GM18520 (cell line): ENCODE measurements around the gene KIAA1549.

ENCODE experiments used
- ATAC-seq: cut with Tn5 transposase; IDR thresholded peaks from one replicate; pipeline ENCODE4 v1.9.1; 2021; ENCODE audit not compliant: unreplicated experiment

Gene KIAA1549

GRCh38 chr7:138886501-138886917, 94.7 kb downstream of the KIAA1549 start:
- ATAC-seq: peak; percentile 38

DNA sequence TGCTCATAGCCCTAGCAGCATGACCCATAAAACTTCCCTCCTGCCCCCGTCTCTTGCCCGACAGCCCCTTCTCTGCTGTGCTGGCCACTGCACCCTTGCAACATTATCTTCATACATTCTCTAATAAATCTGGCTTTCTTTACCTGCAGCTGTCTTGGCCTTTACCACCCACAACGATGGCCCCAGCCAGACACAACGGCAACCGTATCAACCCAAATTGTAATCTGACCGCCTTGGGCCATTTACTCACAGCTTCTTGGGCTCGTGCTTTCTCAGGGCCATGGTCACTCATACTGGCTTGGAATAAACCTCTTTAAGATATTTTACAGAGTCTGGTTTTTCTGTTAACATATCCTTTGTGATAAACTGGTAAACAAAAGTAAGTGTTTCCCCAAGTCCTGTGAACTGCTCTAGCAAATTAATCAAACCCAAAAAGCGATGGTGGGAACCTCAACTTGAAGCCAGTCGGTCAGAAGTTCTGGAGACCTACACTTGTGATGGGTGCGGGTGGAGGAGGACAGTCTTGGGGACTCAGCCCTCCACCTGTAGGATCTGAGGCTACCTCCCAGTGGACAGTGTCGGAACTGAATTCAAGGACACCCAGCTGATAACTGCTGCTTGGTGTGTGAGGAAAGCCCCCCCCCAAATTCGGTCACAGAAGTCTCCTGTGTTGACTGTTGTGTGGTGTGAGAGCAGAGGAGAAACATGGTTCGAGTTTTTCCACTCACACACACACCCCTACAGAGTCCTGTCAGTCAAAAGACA, 95.6 kb downstream of the KIAA1549 start:
- ATAC-seq: no peak

GRCh38 chr7:138882249-138882648, 98.9 kb downstream of the KIAA1549 start:
- ATAC-seq: no peak

GRCh38 chr7:138881579-138882188, 99.5 kb downstream of the KIAA1549 start:
- no peak for ATAC-seq

GRCh38 chr7:138880881-138881578, 100.2 kb downstream of the KIAA1549 start:
- ATAC-seq: no peak

DNA sequence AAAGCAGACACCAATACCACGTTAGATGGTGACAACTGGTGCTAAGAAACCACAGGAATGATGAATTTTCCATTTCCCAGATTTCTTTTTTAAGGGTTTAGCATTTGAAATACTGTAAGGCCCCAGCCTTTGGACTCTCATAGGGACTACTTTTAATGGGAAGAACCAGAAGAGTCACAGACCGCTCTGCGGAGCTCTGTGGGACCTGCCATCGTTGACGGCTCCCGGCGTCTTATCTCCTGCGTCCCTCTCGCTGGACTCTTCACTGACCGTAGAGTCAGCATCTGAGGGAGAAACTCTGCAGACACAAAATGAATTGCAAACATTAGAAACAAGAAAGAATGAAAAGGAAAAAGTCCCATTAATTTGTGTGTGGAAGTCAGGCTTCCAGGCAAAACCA, 101.8 kb downstream of the KIAA1549 start:
- ATAC-seq: no peak

- ATAC-seq: no peak
These were observed 102.3 kb downstream of the KIAA1549 start for GRCh38 chr7:138878856-138879255.

DNA sequence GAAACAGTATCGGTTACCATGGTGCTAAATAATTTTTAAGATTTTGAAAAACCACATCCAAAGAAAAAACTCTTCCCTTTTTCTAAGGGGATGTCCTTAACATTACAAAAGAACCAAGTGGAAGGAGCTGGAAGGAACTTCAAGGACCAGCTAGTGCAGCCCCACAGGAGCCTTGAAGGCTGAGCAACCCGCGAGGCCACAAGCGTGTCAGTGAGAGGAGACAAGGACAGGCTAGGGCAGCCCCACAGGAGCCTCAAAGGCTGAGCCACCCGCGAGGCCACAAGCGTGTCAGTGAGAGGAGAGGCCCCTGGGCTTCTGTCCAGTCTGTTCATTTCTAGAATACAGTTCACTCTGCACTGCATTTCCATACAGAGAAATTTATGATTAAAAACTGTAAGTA, 103.1 kb downstream of the KIAA1549 start:
- no peak for ATAC-seq

DNA sequence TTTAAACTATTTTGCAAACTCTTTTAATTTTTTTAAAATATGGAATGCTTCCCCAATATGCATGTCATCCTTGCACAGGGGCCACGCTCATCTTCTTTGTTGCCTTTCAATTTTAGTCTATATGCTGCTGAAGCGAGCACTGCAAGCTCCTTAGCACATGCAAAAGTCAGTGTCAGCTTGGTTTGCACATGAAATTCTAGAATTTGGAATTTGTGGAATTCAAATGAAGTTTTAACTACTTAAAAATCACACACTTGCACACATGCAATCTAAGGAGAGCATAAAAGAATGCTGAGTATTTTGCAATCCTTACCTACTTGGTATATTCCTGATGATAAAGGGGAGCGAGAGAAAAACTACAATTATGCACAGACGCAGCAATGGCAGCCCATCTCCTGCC, 104.9 kb downstream of the KIAA1549 start:
- ATAC-seq: no peak

DNA sequence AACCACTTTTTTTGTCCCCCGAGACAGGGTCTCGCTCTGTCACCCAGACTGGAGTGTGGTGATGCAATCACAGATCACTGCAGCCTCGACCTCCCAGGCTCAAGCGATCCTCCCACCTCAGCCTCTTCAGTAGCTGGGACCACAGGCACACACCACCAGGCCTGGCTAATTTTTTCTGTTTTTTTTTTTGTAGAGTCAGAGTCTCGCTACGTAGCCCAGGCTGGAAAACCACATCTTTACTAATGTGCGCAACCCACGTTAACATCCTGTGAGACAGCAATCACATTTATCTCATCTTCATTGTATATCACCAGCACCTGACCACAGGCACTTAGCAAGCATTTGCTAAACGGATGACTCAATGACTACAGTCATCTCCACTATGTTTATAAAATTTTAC, 105.4 kb downstream of the KIAA1549 start:
- no peak for ATAC-seq

DNA sequence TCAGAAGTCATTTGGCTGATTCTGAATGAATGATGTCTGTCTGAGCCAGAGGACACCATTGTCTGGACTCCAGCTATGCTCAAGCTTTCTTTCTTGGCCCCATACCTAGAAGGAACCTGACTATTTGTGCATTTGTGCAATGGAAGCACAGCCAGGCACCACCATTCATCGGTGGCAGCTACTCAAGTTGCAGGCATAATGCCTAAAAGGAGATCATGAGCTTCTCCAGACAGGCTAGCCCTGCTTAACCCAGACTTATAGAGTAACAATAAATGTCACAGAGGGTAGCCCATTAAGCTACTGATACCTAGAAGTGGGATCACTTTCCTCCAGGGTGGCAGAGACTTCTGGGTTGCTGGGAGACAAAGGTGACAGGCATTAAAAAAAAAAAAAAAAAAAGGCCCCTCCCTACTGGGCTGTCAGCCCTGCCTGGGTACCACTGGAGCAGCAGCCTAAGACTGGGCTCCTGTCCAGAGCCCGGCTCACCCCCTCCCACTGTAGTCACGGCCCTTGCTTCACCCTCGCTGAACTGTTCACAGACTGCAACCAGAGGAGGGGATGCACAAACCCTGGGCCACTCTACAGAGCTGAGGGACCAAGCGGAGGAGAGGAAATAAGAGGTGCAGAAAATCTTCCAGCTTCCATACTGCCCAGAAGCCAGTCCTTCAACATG, 107.8 kb downstream of the KIAA1549 start:
- no peak for ATAC-seq

DNA sequence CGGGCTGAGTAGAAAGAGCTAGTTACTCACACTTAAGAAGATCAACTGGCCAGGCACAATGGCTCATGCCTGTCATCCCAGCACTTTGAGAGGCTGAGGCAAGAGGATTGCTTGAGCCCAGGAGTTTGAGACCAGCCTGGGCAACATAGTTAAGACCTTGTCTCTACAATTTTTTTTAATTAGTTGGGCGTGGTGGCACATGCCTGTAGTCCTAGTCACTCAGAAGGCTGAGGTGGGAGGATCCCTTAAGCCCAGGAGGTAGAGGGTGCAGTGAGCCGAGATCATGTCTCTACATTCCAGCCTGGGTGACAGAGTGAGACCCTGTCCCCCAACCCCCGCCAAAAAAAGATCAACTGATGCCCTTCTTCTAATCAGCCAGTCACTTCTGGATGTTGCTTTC, 108.6 kb downstream of the KIAA1549 start:
- no peak for ATAC-seq

DNA sequence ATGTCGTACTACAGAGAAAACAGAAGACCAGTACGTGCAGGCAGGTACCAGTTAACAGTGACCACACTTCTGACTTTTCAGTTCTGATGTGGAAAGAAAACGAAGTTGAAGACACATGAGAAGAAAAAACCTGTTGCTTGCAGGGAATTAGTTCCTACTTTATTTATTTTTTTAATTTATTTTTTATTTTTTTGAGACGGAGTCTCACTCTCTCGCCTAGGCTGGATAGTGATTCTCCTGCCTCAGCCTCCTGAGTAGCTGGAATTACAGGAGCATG, 109.4 kb downstream of the KIAA1549 start:
- ATAC-seq: no peak

GRCh38 chr7:138871065-138871813, 110.0 kb downstream of the KIAA1549 start:
- no peak for ATAC-seq

DNA sequence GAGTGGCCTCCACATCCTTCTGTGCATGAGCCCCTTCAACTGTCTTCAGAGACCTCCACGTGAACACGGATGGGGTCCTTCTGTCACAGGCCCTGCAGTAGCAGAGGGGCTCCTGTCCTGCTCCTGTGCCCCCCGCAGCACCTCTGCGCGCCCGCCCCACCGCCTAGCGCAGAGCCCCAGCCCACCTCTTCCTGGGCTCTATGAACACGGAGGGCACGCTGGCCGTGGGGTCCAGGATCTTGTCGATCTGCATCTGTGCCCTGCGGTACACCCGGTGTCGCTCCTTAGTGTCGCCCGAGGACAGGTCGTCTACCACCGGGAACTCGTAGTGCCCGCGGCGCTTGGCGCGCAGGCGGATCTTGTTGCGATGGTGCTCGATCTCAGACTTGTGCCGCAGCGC, 111.8 kb downstream of the KIAA1549 start:
- ATAC-seq: no peak

DNA sequence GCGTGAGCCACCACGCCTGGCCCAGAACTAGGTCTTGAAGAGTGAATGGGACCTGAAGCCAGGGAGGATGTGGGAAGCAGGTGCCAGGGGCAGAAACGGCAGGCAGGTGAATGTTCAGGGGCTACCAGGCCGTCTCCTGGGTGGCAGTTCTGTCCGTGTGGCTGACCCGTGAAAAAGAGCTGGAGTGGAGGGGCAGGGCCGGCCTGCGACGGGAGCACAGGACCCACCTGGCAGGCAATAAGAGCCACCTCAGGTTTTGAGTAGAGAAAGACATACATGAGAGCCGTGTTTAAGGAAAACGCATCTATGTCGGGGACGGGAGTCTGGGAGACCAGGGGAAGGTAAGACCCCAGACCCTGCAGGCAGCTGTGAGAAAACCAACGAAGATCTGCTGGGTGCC, 112.5 kb downstream of the KIAA1549 start:
- no peak for ATAC-seq

- no peak for ATAC-seq
These were observed 113.4 kb downstream of the KIAA1549 start for GRCh38 chr7:138867744-138868143.

DNA sequence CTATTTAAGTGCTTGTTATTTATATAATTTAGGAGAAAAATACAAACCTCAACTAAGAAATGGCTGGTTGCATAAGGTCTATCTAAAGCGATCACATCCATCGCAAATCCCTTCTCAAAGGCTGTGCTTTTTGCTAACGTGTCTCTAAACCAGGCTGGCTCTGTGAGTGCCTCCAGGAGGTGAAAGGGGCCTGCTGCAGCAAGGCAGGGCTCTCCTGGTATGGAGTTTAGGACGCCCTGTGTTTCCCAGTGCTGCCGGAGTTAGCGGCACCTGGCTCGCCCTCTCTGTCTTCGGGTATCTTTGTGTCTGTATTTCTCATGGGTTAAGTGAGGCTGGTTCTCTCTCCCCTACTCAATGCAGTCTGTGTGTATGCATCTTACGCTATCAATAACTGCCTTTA, 114.8 kb downstream of the KIAA1549 start:
- ATAC-seq: no peak

DNA sequence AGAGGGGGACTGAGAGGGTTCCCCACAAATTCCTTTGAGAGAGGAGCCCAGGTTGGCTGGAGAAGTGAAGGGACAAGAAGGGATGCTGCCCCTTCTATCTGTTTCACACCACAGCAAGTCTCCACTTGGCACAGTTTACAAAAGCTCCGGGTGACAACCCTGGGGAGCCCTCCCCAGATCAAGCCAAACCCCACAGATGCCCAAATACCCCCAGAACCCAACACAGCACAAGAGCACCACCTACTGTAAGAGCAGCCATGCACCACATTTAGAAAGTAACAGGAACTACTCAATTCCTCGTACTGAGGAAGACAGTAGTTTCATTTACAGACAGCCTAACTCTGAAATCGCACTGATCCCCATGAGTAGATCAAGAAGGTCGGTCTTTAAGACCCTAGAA, 115.3 kb downstream of the KIAA1549 start:
- ATAC-seq: no peak

GRCh38 chr7:138864667-138865066, 116.5 kb downstream of the KIAA1549 start:
- no peak for ATAC-seq

GRCh38 chr7:138863931-138864330, 117.3 kb downstream of the KIAA1549 start:
- ATAC-seq: no peak
